ENCODE results near the gene MAX. TPM values are rescaled to one million over a fixed set of nuclear protein-coding genes. Genes with fewer than 3 reads are reported as not detected.

The MAX gene
- total and polyA plus RNA-seq, 3 donors from 2014 or later, result 53.1 to 56.7 (median 56.4) TPM

DNA sequence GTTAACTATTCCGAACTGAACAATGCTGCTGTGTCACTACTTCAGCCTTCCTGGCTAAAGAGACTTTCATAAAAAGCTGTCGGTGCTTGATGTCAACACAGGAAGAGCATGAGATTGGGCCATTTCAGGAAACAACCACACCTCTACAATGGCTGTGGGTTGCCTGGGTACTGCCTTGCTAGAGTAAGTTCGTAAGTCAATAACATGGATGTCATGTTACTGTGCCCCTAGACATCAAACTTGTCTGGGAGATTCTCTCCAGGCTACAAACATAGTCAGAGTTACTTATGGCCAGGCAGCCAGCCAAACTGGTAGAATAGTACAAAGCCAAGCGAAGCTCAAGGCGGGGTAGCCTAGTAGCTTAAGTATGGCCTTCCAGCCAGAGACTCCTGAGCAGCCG, 23.1 kb downstream of the MAX start:
- H3K27me3 ChIP-seq, result no peaks in the 10 kb centered on the region
- WGBS, 2 donors, result 82 to 87% methylated on average over 6 of the region's 6 CpGs
- TF ChIP-seq POLR2A (IDR thresholded peaks at IDR 0.05), result no peak
- TF ChIP-seq, protein P1, sequence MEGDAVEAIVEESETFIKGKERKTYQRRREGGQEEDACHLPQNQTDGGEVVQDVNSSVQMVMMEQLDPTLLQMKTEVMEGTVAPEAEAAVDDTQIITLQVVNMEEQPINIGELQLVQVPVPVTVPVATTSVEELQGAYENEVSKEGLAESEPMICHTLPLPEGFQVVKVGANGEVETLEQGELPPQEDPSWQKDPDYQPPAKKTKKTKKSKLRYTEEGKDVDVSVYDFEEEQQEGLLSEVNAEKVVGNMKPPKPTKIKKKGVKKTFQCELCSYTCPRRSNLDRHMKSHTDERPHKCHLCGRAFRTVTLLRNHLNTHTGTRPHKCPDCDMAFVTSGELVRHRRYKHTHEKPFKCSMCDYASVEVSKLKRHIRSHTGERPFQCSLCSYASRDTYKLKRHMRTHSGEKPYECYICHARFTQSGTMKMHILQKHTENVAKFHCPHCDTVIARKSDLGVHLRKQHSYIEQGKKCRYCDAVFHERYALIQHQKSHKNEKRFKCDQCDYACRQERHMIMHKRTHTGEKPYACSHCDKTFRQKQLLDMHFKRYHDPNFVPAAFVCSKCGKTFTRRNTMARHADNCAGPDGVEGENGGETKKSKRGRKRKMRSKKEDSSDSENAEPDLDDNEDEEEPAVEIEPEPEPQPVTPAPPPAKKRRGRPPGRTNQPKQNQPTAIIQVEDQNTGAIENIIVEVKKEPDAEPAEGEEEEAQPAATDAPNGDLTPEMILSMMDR (IDR thresholded peaks at IDR 0.05), result no peak
- H3K4me3 ChIP-seq, result no peak overlapping the region
- no peaks in the 10 kb centered on the region for H3K36me3 ChIP-seq (ENCODE audit: low read depth, missing control alignments)
- no peaks in the 10 kb centered on the region for H3K9me3 ChIP-seq
- H3K27ac ChIP-seq, result peak overlapping the region in 1 of 2 donors; percentile 82
- peaks cover 27% of the 10 kb centered on the region for H3K4me1 ChIP-seq
- intact Hi-C loops (cut with DNase I; ENCODE audit: low total_unique reads), result no loop called here
- no peak for DNase-seq

DNA sequence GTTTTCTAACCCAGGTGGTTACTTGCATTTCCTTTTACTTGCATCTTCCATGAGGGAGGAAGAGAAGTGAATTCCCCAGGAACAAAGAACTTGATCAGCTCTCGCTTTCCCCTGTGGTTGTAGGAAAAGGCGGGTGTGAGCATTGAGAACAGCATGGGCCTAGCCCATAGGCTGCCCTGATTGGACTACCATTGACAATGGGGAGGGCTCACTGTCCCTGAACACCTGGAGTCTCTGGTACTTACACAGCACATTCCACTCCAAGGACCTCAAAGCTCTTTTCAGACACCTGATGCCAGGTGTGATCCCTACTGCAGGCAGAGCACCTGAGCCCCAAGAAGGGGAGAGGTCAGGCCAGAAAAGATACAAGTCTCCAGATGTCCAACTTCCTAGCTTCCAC, 25.0 kb downstream of the MAX start:
- Histone ChIP-seq H3K27me3 (no peaks in the 10 kb centered on the region), H3K36me3 (ENCODE audit: low read depth, missing control alignments) (no peaks in the 10 kb centered on the region), H3K4me3 (no peak overlapping the region), H3K27ac (no peak overlapping the region), H3K9me3 (no peaks in the 10 kb centered on the region), H3K4me1 (peaks cover 18% of the 10 kb centered on the region)
- no peak for DNase-seq
- intact Hi-C loops (cut with DNase I; ENCODE audit: low total_unique reads), result no loop called here
- whole genome bisulfite sequencing, 2 donors, result 97 to 98% methylated on average over 2 of the region's 2 CpGs
- TF ChIP-seq, protein P1 (IDR thresholded peaks at IDR 0.05), result no peak
- TF ChIP-seq POLR2A (IDR thresholded peaks at IDR 0.05), result no peak

DNA sequence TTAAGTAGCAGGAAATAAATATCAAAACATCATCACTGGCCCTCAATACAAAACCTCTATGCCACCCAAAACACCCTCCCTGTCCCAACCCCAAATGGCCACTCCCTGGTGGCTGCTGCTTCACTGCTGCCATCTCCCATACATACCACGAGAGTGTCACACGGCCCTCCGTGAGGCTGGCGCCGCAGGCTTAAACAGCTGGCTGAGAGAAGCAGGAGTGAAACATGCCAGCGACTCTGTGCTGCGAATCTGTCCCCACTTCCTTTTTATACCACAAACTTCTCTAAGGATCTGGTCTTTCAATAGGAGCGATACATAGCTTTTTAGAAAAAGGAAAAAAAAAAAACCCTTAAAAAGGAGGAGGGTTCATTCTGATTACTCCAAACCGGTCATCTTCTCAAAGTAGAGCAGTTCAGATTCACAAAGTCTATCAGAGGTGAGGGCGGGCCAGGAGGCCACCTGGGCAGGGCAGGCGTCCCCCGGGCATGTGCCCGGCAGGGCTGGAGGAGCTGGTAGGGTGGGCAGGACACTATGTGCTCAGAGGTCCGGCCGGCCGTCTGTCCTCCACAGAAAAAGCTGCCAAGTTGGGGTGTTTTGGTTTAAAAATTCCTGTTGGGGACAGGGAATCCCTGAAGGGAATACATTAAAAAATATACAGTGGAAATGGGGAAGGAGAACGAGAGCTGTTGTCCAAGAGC, 26.5 kb downstream of the MAX start:
- H3K4me3 ChIP-seq, result no peak overlapping the region
- no peaks in the 10 kb centered on the region for H3K9me3 ChIP-seq
- H3K27ac ChIP-seq, result peak overlapping the region in 1 of 2 donors; percentile 22
- intact Hi-C loops (cut with DNase I; ENCODE audit: low total_unique reads), result no loop called here
- H3K4me1 ChIP-seq, result peaks cover 9% of the 10 kb centered on the region
- DNase-seq, result no peak
- WGBS, 2 donors, result 79 to 82% methylated on average over 16 to 17 of the region's 17 CpGs
- no peak for TF ChIP-seq POLR2A (IDR thresholded peaks at IDR 0.05)
- TF ChIP-seq, protein P1 (IDR thresholded peaks at IDR 0.05), result no peak
- H3K36me3 ChIP-seq (ENCODE audit: low read depth, missing control alignments), result no peaks in the 10 kb centered on the region
- no peaks in the 10 kb centered on the region for H3K27me3 ChIP-seq

DNA sequence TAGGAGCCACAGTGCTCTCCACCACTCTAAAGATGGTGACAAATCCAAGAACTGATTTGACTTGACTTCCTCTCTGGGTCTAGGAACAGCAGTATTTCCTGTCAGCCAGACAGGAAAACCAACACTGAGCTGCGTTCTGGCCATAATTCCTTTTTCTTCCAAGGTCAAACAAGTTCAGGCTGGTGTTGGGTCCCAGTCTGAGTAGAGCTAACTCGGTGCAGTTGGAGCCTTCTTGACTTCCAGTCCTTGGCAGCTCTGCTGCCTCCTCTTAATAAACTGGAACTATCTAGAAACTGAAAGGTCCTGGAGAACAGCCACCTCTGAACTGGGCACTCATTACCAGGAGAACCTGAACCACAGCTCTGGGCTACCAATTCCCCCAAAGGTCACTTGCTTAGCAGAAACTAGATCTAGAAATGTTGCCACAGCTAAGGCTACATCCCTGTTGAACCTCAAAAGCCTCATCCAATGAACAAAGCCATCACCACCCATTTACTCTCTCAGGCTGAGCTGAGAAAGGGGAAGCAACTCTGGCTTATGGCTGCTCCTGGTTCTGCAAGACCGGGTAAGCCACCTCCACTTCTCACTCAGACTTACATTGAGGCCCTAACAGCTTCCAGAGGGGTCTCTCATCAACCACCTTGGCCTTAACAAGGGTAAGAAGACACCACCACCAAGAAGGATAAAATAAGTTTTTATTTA, 27.7 kb downstream of the MAX start:
- Histone ChIP-seq H3K4me3 (no peak overlapping the region), H3K27ac (no peak overlapping the region), H3K9me3 (no peaks in the 10 kb centered on the region), H3K36me3 (ENCODE audit: low read depth, missing control alignments) (no peaks in the 10 kb centered on the region), H3K4me1 (no peaks in the 10 kb centered on the region), H3K27me3 (no peaks in the 10 kb centered on the region)
- TF ChIP-seq POLR2A (IDR thresholded peaks at IDR 0.05), result no peak
- DNase-seq, result no peak
- intact Hi-C loops (cut with DNase I; ENCODE audit: low total_unique reads), result no loop called here
- 56 to 60% methylated on average over 3 of the region's 3 CpGs for WGBS, 2 donors

DNA sequence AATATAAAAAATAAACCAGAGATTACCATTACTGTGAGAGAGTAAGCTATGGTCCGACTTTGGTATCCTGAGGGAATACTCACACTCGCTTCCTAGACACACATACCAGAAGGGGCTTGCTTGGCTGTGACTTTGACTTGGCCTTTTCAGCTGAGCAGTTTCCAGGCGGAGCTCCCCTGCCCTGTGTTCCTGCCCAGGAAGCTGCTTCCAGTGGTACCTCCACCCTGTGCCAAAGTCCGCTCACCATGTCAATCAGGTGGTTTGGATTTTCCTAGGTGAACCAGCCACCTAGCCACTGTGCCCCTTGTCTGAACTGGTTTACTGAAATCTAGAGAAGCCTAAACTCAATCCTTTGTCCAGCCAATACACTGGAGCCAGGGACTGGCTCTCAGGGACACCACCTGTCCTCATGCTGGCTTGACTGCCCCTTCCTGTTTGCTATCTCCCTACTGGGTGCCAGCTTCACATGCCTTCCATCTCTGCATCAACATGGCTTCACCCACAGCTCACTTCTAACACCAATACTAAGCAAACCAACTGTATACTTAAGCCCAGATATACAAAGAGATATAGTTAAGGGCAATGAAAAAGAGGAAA, 28.6 kb downstream of the MAX start:
- H3K4me3 ChIP-seq, result no peak overlapping the region
- no peaks in the 10 kb centered on the region for H3K27me3 ChIP-seq
- no peaks in the 10 kb centered on the region for H3K9me3 ChIP-seq
- WGBS, 2 donors, result 76 to 80% methylated on average over 2 to 4 of the region's 4 CpGs
- intact Hi-C loops (cut with DNase I; ENCODE audit: low total_unique reads), result no loop called here
- no peak for TF ChIP-seq POLR2A (IDR thresholded peaks at IDR 0.05)
- TF ChIP-seq, protein P1 (IDR thresholded peaks at IDR 0.05), result no peak
- no peak overlapping the region for H3K27ac ChIP-seq
- no peak for DNase-seq
- H3K36me3 ChIP-seq (ENCODE audit: low read depth, missing control alignments), result no peaks in the 10 kb centered on the region
- no peaks in the 10 kb centered on the region for H3K4me1 ChIP-seq
